Naive B cell (primary cell): ENCODE measurements around the gene MAPK14. TPM values are rescaled to one million over a fixed set of nuclear protein-coding genes. Genes with fewer than 3 reads are reported as not detected.

Experiments used
- ATAC-seq, 2 donors: fragments of 150-1000 bp; cut with Tn5 transposase; 2 replicates each; pipeline ENCODE4 v1.10.0; 2021; ENCODE audit warnings: low read depth in 2 of 2, mild to moderate bottlenecking in 2 of 2, moderate library complexity in 2 of 2
- DNase-seq: peaks from one replicate; pipeline ENCODE4 v3.0.0; 2022
- H3K27ac Mint-ChIP-seq, 6 donors: one replicate each; pipeline ENCODE4 v1.8.0; 2020 to 2022; ENCODE audit warnings: mild to moderate bottlenecking in 6 of 6, mixed read lengths in 6 of 6, moderate library complexity in 5 of 6, inconsistent platforms in 2 of 6
- H3K27me3 Mint-ChIP-seq, 3 donors: one replicate each; pipeline ENCODE4 v1.8.0; 2021 to 2022; ENCODE audit warnings: mixed read lengths in 3 of 3, mild to moderate bottlenecking in 1 of 3
- H3K36me3 Mint-ChIP-seq, 2 donors: one replicate each; pipeline ENCODE4 v1.8.0; 2020 to 2022; ENCODE audit warnings: mixed read lengths in 2 of 2, inconsistent platforms in 1 of 2, mild to moderate bottlenecking in 1 of 2
- H3K4me1 Mint-ChIP-seq, 3 donors: one replicate each; pipeline ENCODE4 v1.8.0; 2020 to 2022; ENCODE audit warnings: mixed read lengths in 3 of 3, inconsistent platforms in 1 of 3, mild to moderate bottlenecking in 1 of 3, moderate library complexity in 1 of 3
- H3K4me3 Mint-ChIP-seq, 8 donors: one replicate each; pipeline ENCODE4 v1.8.0; 2020 to 2022; ENCODE audit warnings: mild to moderate bottlenecking in 8 of 8, mixed read lengths in 8 of 8, moderate library complexity in 8 of 8, inconsistent platforms in 2 of 8
- H3K9me3 Mint-ChIP-seq, 7 donors: one replicate each; pipeline ENCODE4 v1.8.0; 2020 to 2022; ENCODE audit warnings: mixed read lengths in 7 of 7, mild to moderate bottlenecking in 5 of 7, inconsistent platforms in 2 of 7, moderate library complexity in 1 of 7
- polyA plus RNA-seq, 6 donors: library from polyadenylated mRNA; unstranded; fragments of 300-500 nt; fragmentation: Illumina TruSeq; gene quantifications; one replicate each; pipeline ENCODE4 v1.2.3, GENCODE V29; 2021; ENCODE audit warnings: low read depth in 6 of 6

Gene MAPK14
- polyA plus RNA-seq, 6 donors from 2014 or later: 21.5 to 56.5 (median 46.4) TPM

DNA sequence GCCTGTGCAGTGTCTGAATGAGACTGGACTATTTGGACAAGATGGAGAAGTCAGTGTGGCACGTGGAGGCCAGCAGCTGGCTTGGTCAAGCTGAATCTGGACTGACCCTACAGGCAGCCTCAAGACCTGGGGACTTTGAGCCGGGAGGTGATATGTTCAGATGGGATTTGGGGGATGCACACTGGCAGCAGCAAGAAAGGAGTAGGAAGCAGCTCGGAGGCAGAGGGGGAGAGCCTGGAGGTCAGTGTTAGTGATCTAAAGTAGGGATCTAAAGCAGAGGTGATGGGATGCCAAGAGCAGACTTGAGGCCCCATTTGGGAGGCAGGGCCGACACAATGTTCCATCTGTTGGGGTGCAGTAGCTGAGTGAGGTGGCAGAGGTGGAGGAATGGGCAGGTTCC lies 105.5 kb downstream of the MAPK14 start:
- ATAC-seq (no peak), DNase-seq (no peak)
- H3K27me3 Mint-ChIP-seq: no peaks in the 10 kb centered on the region
- H3K27ac Mint-ChIP-seq: peak overlapping the region in 3 of 6 donors; percentile 17 to 82 (median 67)
- H3K9me3 Mint-ChIP-seq: no peaks in the 10 kb centered on the region
- H3K4me3 Mint-ChIP-seq: peak overlapping the region in 3 of 8 donors; percentile 88 to 96 (median 93)
- H3K4me1 Mint-ChIP-seq: peaks cover 47 to 62% (median 56%) of the 10 kb centered on the region in 3 donors
- peaks cover 4 to 25% of the 10 kb centered on the region in 2 donors for H3K36me3 Mint-ChIP-seq

DNA sequence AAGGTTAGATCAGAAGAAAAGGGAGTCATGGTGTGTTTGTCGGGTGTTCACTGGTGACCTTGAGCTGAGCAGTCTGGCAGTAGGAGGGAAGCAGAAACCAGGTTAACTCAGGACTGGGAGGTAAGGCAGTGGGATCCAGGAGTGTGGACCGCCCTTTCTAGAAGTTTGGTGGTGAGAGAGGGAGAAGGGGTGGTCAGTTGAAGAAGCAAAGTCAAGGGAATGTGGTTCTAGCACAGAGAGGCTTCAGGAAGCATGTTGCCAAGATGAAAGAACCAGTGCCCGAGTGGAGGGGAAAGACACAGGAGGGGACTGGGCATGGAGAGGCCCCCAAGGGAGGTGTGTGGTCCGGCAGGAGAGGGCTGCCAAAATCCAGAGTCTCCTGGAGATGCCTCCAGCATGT lies 106.3 kb downstream of the MAPK14 start:
- Mint-ChIP-seq H3K4me3 (no peak overlapping the region), H3K27me3 (no peaks in the 10 kb centered on the region), H3K9me3 (no peaks in the 10 kb centered on the region), H3K27ac (peak overlapping the region in 4 of 6 donors; percentile 3 to 78 (median 28)), H3K36me3 (peaks cover 4 to 27% of the 10 kb centered on the region in 2 donors), H3K4me1 (peaks cover 47 to 62% (median 56%) of the 10 kb centered on the region in 3 donors)
- no peak for ATAC-seq
- no peak for DNase-seq

DNA sequence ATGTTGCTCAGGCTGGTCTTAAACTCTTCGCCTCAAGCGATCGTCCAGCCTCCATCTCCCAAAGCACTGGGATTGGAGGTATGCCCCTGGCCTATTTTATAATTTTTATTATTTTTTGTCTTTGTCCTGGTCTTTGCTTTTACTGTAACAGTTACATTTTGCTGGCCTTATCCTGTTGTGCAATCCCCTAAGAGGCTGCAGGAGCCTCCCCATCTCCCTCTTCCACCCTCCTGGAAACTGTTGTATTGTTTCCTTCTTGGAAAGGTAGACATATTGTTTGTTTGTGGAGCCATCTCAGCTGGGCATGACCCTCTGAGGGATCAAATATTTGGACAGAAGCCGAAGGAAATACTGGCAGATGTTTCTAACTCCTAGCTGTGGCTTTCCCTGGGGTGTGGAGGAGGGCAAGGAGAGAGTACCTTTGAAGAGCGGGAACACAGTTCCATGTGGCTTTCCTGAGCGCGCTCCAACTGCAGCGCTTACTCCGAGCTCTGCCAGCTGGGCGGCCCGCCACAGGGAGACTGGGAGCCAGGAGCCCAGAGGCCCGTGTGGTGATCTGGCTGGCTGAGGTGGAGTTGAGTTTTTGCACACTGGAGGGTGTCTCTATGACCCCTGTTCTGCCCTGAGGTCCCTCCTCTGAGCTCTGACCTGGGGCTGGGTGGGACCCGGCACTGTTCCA lies 107.6 kb downstream of the MAPK14 start:
- Mint-ChIP-seq H3K4me3 (peak overlapping the region in 3 of 8 donors; percentile 13 to 33 (median 15)), H3K27ac (peak overlapping the region in 5 of 6 donors; percentile 47 to 74 (median 67)), H3K4me1 (peaks cover 42 to 60% (median 56%) of the 10 kb centered on the region in 3 donors), H3K36me3 (peaks cover 9 to 40% of the 10 kb centered on the region in 2 donors), H3K27me3 (no peaks in the 10 kb centered on the region), H3K9me3 (no peaks in the 10 kb centered on the region)
- ATAC-seq: no peak
- no peak for DNase-seq

DNA sequence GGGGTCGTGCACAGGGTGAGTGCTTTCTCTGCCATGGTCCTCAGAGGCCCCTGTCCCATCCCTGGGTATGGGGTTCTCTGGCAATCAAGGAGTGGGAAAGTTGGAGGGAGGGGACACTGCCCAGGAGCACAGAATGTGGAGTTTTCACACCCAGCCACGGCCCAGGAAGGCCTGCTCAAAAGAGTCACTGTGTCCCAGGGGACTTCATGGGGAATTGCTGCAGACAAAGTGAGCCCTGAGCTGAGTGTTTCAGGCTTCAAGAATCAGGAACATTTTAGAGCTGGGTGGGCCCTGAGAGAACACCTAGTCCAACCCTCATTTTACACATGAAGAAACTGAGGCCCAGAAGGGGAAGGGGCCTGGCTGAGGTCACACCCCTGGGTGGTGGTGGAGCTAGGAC lies 108.4 kb downstream of the MAPK14 start:
- Mint-ChIP-seq H3K9me3 (no peaks in the 10 kb centered on the region), H3K4me3 (peak overlapping the region in 5 of 8 donors; percentile 16 to 70 (median 33)), H3K27ac (peak overlapping the region in 4 of 6 donors; percentile 63 to 88 (median 78)), H3K36me3 (peaks cover 9 to 40% of the 10 kb centered on the region in 2 donors), H3K4me1 (peaks cover 42 to 60% (median 53%) of the 10 kb centered on the region in 3 donors), H3K27me3 (no peaks in the 10 kb centered on the region)
- ATAC-seq: peak; percentile 32 to 36
- DNase-seq: no peak

DNA sequence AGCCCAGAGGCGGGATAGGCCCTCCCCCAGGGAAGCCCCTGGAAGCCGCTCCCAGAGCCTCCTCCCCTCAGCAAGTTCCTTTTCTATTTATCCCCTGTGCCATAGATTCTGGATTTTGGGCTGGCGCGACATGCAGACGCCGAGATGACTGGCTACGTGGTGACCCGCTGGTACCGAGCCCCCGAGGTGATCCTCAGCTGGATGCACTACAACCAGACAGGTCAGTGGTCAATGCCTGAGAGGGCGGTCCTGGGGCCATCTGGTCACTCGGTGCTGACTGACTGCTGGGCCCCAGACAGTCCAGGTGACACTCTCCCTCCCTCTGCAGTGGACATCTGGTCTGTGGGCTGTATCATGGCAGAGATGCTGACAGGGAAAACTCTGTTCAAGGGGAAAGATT lies 108.9 kb downstream of the MAPK14 start:
- peaks cover 9 to 40% of the 10 kb centered on the region in 2 donors for H3K36me3 Mint-ChIP-seq
- DNase-seq: no peak
- no peaks in the 10 kb centered on the region for H3K27me3 Mint-ChIP-seq
- peaks cover 40 to 59% (median 50%) of the 10 kb centered on the region in 3 donors for H3K4me1 Mint-ChIP-seq
- peak overlapping the region in 2 of 6 donors; percentile 60 to 68 for H3K27ac Mint-ChIP-seq
- ATAC-seq: no peak
- no peaks in the 10 kb centered on the region for H3K9me3 Mint-ChIP-seq
- peak overlapping the region in 2 of 8 donors; percentile 22 to 40 for H3K4me3 Mint-ChIP-seq

DNA sequence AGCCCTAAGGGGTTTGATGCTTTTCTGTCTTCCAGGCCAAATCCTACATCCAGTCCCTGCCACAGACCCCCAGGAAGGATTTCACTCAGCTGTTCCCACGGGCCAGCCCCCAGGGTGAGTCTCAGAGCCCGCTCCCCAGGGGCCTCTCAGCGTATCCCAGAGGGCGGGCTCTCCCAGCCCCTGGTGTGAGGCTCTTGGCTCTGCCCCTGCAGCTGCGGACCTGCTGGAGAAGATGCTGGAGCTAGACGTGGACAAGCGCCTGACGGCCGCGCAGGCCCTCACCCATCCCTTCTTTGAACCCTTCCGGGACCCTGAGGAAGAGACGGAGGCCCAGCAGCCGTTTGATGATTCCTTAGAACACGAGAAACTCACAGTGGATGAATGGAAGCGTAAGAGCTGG lies 111.1 kb downstream of the MAPK14 start:
- H3K36me3 Mint-ChIP-seq: peaks cover 10 to 38% of the 10 kb centered on the region in 2 donors
- H3K9me3 Mint-ChIP-seq: no peaks in the 10 kb centered on the region
- DNase-seq (no peak), ATAC-seq (no peak)
- no peak overlapping the region for H3K4me3 Mint-ChIP-seq
- peaks cover 23 to 45% (median 29%) of the 10 kb centered on the region in 3 donors for H3K4me1 Mint-ChIP-seq
- H3K27me3 Mint-ChIP-seq: no peaks in the 10 kb centered on the region
- no peak overlapping the region for H3K27ac Mint-ChIP-seq

DNA sequence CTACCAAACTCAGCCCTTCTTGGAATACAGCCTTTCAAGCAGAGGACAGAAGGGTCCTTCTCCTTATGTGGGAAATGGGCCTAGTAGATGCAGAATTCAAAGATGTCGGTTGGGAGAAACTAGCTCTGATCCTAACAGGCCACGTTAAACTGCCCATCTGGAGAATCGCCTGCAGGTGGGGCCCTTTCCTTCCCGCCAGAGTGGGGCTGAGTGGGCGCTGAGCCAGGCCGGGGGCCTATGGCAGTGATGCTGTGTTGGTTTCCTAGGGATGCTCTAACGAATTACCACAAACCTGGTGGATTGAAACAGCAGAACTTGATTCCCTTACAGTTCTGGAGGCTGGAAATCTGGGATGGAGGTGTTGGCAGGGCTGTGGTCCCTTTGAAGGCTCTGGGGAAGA lies 111.8 kb downstream of the MAPK14 start:
- no peak for ATAC-seq
- H3K4me1 Mint-ChIP-seq: peaks cover 20 to 45% (median 26%) of the 10 kb centered on the region in 3 donors

DNA sequence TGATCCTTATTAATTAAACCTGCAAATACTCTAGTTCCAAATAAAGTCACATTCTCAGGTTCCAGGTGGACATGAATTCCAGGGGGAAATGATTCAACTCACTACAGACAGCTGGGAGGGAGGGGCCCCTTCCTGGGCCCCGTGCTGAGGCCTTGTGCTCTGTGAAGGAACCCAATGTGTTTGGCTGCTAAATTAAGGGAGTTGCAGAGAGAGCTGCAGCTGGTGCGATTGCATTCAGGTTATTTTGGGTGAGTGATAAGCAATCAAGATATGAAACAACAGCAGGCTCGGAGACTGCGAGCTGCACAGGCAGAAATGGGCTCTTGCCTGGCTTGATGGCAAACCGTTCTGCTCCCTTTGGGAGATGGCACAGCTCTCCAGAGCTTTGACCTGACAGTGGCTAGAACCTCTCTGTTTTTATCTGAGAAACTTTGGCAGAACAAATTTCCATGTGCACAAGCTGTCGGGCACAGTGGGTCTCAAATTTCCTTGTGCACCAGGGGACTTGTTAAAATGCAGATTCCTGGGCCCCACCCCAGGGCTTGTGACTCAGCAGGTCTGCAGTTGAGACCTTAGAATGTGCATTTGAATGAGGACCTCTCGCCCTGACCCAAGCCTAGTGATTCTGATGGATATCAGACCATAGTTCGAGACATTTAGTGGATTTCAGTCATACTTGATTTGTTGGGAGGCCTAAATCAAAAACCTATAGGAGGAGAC lies 112.5 kb downstream of the MAPK14 start:
- Mint-ChIP-seq H3K27me3 (no peaks in the 10 kb centered on the region), H3K27ac (peak overlapping the region in 1 of 6 donors; percentile 24), H3K9me3 (no peaks in the 10 kb centered on the region), H3K36me3 (peaks cover 10 to 30% of the 10 kb centered on the region in 2 donors), H3K4me1 (peaks cover 17 to 38% (median 24%) of the 10 kb centered on the region in 3 donors), H3K4me3 (no peak overlapping the region)
- DNase-seq (no peak), ATAC-seq (no peak)

More for the DNA sequence above, 111.8 kb downstream of the MAPK14 start:
- Mint-ChIP-seq H3K36me3 (peaks cover 10 to 34% of the 10 kb centered on the region in 2 donors), H3K9me3 (no peaks in the 10 kb centered on the region), H3K27me3 (no peaks in the 10 kb centered on the region), H3K27ac (peak overlapping the region in 1 of 6 donors; percentile 53), H3K4me3 (no peak overlapping the region)
- DNase-seq: no peak

DNA sequence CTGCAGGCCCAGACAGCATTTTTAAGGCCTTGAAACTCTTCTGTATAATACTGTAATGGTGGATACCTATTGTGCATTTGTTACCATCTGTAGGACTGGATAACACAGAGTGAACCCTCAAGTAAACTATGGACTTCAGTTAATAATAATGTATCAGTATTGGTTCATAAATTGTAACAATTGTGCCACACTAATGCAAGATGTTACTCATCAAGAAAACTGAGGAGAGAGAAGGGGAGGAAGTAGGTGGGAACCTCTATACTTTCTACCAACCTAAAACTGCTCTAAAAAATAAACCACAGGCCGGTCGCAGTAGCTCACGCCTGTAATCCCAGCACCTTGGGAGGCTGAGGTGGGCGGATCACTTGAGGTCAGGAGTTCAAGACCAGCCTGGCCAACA lies 113.5 kb downstream of the MAPK14 start:
- Mint-ChIP-seq H3K4me3 (no peak overlapping the region), H3K27ac (peak overlapping the region in 2 of 6 donors; percentile 37 to 54), H3K4me1 (peaks cover 8 to 28% (median 15%) of the 10 kb centered on the region in 3 donors), H3K36me3 (peaks cover 10 to 22% of the 10 kb centered on the region in 2 donors), H3K9me3 (no peaks in the 10 kb centered on the region), H3K27me3 (no peaks in the 10 kb centered on the region)
- DNase-seq: no peak
- ATAC-seq: no peak

DNA sequence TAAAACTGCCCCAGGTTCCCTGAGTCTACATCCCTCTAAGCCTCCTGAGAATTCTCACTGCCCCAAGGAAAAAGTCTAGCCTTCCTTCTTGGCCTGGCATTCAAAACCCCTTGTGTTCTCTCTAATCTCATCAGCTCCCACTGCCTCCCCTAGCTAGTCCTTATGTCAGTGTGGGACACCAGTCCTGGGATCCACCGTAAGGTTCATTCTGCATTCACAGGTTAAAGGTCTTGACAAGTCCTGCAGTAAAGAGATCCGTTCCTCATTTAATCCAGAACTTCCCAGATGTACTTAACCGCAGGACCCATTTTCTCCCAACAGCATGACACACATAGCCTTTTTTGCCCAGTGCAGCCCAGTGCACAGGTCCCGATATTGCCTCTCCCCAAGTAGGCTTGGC lies 114.4 kb downstream of the MAPK14 start:
- Mint-ChIP-seq H3K4me1 (peaks cover 9 to 23% (median 14%) of the 10 kb centered on the region in 3 donors), H3K9me3 (no peaks in the 10 kb centered on the region), H3K27ac (peak overlapping the region in 5 of 6 donors; percentile 15 to 73 (median 67)), H3K27me3 (no peaks in the 10 kb centered on the region), H3K36me3 (peaks cover 10 to 22% of the 10 kb centered on the region in 2 donors), H3K4me3 (no peak overlapping the region)
- ATAC-seq (no peak), DNase-seq (no peak)

DNA sequence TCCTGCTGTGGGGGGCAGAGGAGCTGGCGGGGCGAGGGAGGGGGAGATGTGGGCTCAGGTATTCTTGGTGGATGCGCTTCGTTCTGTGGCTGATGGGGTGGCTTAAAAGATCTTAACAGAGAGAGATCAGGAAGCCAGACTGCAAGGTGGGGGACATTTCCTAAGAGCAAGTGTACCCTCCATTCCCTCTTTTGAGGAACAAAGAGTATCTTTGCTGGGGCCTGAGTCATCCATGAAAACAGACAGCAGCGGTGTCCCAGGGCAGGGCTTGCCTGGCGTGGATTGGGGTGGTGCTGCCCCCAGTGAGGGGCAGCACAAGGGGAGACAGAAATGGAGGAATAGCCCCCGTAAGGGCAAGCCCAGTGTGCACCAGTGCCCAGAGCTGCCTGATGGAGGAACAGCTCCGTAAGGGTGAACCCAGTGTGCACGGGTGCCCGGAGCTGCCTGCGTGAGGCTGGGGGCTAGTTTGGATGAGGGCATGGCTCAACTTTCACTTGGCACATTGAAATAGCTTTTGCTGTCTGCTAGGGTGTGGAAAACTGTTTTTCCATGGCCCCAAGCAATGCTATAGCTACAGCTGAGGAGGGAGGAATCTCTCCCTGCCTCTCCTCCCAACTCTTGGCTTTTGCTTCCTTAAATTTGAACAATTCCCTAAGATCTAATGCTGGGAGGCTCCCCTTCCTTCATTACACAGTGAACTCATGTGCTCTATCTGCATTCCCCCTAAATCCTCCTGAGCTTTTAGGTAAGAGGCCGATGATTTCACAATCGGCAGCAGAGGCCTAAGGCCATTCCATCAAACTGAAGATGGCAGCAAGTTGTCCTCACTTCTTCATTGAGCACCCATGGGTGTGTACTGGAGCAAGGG lies 115.6 kb downstream of the MAPK14 start:
- Mint-ChIP-seq H3K9me3 (peaks cover under 1 to 5% (median 4%) of the 10 kb centered on the region in 7 donors), H3K36me3 (peaks cover 18 to 27% of the 10 kb centered on the region in 2 donors), H3K4me3 (no peak overlapping the region), H3K27ac (peak overlapping the region in 3 of 6 donors; percentile 3 to 77 (median 48)), H3K4me1 (peaks cover 16 to 27% (median 17%) of the 10 kb centered on the region in 3 donors), H3K27me3 (no peaks in the 10 kb centered on the region)
- ATAC-seq (no peak), DNase-seq (no peak)

DNA sequence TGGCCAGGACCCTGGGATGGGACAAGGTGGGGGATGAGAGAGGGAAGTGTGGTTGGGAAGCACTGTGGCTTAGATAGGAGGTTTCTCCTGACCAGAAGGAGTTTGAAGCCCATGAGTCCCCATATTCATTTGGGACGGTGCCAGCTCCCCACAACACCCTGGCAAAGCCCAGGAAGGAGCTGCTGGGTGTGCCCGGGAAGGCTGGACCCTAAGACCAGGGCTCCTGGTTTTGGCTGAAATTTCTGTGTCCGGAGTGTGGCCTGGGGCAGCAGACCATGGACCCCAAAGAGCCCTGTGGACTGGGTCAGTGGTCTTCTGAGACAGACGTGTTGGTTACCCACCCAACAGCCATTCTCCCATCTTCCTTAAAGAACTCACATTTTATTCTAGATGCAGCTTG lies 117.9 kb downstream of the MAPK14 start:
- Mint-ChIP-seq H3K4me3 (no peak overlapping the region), H3K36me3 (peaks cover 21 to 23% of the 10 kb centered on the region in 2 donors), H3K9me3 (peaks cover 3 to 16% (median 8%) of the 10 kb centered on the region in 7 donors), H3K27me3 (no peaks in the 10 kb centered on the region), H3K4me1 (peaks cover 16 to 17% (median 17%) of the 10 kb centered on the region in 3 donors), H3K27ac (no peak overlapping the region)
- DNase-seq (no peak), ATAC-seq (no peak)

DNA sequence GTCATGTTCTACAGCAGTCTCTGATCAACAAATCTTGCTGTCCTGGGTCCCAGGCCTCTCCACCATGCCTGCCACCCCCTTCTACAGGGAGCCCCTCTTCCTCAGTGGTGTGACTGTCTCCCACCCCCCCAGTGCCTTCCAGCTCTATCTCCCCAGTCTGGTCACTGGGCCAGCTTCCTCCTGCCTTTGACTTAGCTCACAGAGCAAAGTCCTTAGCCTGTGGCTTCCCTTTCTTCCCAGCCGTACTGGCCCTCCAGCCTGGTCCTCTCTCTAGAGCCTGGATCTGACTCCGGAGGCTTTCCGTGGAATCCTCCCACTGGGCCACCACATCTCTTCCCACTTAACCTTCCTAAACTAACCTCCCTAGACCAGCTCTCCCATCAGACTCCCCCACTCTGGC lies 119.7 kb downstream of the MAPK14 start:
- DNase-seq (no peak), ATAC-seq (no peak)
- Mint-ChIP-seq H3K4me3 (no peak overlapping the region), H3K27ac (peak overlapping the region in 3 of 6 donors; percentile 22 to 59 (median 45)), H3K4me1 (peaks cover 11 to 16% (median 14%) of the 10 kb centered on the region in 3 donors), H3K9me3 (peaks cover 5 to 16% (median 8%) of the 10 kb centered on the region in 7 donors), H3K36me3 (peaks cover 18 to 19% of the 10 kb centered on the region in 2 donors), H3K27me3 (no peaks in the 10 kb centered on the region)
